Coronary artery (tissue), 2 donors: ENCODE data around the gene ASB2.

ENCODE experiments used
- DNase-seq: peaks from one replicate; pipeline ENCODE4 v3.0.0-alpha.2; 2017; ENCODE audit warnings: low spot score
- H3K27ac ChIP-seq, 2 donors: fragments of 200-600 bp; sonication (generic); one replicate each; pipeline ENCODE4 v1.5.1; 2016 to 2019
- H3K4me3 ChIP-seq: fragments of 200-600 bp; sonication (generic); 2 replicates; pipeline ENCODE4 v1.5.1; 2016; ENCODE audit warnings: mild to moderate bottlenecking, moderate library complexity
- TF ChIP-seq, protein P1 (sequence below): fragments of 200-600 bp; sonication (generic); IDR thresholded peaks from one replicate; pipeline ENCODE4 v1.5.1; 2019; ENCODE audit warnings: antibody characterized with exemption

Gene ASB2

DNA sequence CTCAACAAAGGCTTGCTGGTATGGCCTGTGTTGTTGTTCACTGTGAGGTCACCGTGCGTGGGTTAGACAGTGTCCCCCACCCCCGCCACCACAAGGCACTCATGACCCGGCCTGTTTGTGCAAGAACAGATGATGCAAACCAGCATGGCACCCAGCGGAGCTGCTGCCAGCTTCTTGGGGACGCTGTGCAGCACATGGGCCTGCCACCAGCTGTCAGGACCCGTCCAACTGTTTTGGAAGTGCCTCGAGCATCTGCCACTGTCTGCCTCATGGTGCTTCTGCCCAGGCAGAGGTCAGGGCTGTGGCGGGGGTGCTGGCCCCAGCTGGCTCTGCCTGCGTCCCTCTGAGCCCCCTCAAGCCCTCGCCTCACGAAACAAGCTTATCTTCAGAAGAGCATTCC, 1.5 kb downstream of the ASB2 start:
- peak overlapping the region; percentile 65 to 92 for H3K27ac ChIP-seq
- H3K4me3 ChIP-seq, result peak overlapping the region; percentile 70
- DNase-seq, result no peak
- TF ChIP-seq, protein P1, sequence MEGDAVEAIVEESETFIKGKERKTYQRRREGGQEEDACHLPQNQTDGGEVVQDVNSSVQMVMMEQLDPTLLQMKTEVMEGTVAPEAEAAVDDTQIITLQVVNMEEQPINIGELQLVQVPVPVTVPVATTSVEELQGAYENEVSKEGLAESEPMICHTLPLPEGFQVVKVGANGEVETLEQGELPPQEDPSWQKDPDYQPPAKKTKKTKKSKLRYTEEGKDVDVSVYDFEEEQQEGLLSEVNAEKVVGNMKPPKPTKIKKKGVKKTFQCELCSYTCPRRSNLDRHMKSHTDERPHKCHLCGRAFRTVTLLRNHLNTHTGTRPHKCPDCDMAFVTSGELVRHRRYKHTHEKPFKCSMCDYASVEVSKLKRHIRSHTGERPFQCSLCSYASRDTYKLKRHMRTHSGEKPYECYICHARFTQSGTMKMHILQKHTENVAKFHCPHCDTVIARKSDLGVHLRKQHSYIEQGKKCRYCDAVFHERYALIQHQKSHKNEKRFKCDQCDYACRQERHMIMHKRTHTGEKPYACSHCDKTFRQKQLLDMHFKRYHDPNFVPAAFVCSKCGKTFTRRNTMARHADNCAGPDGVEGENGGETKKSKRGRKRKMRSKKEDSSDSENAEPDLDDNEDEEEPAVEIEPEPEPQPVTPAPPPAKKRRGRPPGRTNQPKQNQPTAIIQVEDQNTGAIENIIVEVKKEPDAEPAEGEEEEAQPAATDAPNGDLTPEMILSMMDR, result no peak

DNA sequence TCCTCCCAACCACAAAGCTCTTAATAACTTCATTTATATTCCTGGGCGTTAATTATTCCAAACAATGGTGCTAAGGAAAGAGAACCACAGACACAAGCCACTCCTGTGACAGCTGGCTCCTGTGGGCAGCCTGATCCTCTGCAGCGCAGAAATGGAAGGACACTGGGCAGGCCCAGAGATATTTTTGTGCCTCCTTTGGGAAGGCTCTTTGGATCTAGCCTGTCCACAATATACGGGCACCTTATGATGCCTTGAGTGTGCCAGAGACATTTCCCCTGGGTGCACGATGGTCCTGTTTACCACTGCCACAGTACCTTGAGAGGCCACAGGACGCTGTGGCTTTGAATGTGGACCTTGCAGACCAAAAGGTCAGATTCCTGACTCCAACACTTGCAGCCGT, 2.1 kb downstream of the ASB2 start:
- Histone ChIP-seq H3K4me3 (peak overlapping the region; percentile 70), H3K27ac (peak overlapping the region; percentile 65 to 92)
- TF ChIP-seq, protein P1, result no peak
- DNase-seq, result no peak

DNA sequence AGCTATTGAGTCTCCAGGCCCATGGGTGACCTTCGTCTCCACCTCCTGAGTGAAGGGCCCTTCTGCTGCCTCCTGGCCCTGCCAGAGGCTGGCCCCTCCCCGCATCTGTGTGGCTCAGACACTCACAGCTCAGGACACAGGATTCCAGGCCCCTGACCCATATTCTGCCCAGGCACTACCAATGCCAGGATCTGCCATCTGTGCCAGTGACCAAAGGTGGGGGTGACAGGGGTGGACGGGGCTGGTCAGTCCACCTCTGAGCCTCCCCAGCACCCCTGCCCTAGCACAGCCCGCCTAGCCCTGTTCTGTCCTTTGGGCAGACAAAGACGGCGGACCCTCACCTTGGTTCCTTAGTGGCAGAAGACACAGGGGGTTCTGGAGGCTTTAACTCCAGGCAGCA, 2.8 kb downstream of the ASB2 start:
- peak overlapping the region; percentile 70 for H3K4me3 ChIP-seq
- peak overlapping the region; percentile 65 to 92 for H3K27ac ChIP-seq
- DNase-seq, result no peak
- TF ChIP-seq, protein P1, result no peak

DNA sequence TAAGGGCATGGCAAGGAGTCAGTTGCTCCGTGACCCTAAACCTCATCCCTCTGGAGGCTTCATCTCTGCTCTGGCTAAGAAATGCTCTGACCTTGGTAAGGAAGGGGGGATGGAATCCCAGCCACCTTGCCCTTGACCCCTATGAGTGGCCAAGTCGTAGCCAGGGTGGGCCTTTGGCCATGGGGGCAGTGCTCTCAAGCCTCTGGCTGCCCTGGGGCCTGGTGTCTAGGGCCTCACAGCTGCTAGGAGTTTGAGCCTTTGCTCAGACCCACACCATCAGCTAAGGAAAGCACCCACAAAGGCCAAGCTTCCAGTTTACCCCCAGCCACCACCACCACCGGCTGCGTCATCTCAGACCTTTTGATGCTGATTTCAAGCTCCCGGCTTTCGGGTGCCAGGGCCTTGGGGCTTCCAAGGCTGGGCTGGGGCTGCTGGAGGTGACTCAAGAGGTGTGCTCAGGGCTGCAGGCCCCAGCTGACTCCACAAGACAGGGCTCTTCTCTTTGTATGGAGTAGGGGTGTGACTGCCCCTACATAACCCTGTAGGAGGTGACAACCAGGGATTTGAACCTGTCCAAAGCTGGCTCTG, 3.7 kb downstream of the ASB2 start:
- Histone ChIP-seq H3K4me3 (no peak overlapping the region), H3K27ac (peak overlapping the region; percentile 65 to 92)
- TF ChIP-seq, protein P1, result no peak
- no peak for DNase-seq

DNA sequence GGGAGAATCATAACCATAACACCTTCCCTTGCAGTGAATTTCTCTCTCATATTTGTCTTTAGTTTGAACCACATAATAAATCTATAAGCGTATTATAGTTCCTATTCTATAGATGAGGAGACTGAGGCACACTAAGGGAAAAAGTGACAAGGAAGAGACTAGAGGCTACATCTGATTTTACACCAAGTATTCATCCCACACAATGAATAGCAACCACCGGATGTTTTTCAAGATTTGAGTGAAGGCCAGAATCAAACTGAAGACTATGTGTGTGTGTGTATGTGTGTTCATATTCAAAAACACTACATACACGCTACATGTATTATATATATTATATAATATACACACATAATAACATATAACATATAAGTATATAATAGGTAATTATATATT, 4.7 kb downstream of the ASB2 start:
- H3K27ac ChIP-seq, result peak overlapping the region in 1 of 2 donors; percentile 92
- TF ChIP-seq, protein P1, result no peak
- peak overlapping the region; percentile 65 for H3K4me3 ChIP-seq
- no peak for DNase-seq

DNA sequence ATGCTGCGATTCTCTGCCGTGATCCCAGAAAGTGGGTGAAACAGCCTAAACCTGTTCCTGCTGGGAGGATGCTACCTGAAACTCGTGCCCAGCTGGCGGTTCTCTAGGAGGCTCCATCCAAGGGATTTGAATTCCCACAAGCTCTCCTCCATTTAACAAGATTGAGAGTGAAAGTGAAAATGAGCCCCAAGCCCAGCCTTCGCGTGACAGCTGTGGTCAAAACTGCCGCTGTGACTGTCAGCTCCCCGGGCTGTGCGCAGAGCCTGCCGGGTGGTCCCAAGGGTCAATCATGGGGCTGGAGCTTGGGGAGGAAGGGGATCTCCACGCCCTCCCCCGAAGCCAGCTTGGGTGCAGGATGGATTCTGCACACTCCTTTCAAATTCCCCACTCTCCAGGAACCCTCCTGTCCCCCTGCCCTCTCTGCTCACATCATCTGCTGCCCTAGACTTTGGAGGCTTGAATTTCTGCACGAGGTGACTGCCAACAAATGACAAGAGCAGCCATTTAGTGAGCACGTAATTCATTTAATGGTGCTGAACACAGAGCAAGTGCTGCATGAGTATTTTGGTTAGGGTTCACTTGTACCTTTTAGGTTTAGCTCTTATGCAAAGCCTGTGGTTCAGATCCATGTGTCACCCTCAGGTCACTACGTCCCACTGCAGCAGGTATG, 5.3 kb downstream of the ASB2 start:
- TF ChIP-seq, protein P1, result no peak
- DNase-seq, result no peak
- H3K27ac ChIP-seq, result peak overlapping the region; percentile 64 to 92
- peak overlapping the region; percentile 65 for H3K4me3 ChIP-seq

DNA sequence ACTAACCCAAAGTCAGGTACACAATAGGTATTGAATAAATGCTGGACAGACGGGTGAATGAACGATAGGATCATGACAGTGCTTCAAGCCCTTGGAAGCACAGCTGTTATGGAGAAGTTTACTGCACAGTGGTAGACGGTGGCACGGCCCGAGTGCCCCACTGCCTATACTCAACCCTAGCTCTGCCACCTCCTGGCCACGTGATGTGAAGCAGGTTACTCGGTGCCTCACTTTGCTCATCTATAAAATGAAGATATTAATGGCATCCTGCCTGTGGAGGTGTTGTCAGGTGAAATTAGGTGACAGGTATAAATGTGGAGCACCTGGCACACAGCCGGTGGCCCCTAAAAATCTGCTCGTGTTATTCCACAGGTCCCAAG, 5.8 kb downstream of the ASB2 start:
- H3K4me3 ChIP-seq, result peak overlapping the region; percentile 65
- DNase-seq, result no peak
- H3K27ac ChIP-seq, result peak overlapping the region; percentile 64 to 92

More for the DNA sequence above, 5.8 kb downstream of the ASB2 start:
- TF ChIP-seq, protein P1, result peak; percentile 21
